Transverse colon (tissue), 4 donors: ENCODE measurements around the gene TBX5. TPM values are rescaled to one million over a fixed set of nuclear protein-coding genes. Genes with fewer than 3 reads are reported as not detected.

Source experiments
- DNase-seq: peaks from one replicate; pipeline ENCODE4 v3.0.0-alpha.2; 2019
- H3K27ac ChIP-seq, 4 donors: fragments of 200-600 bp; sonication (generic); 2 replicates each; pipeline ENCODE4 v1.5.1; 2016 to 2018; ENCODE audit warnings: inconsistent platforms in 4 of 4
- H3K27me3 ChIP-seq: fragments of 200-600 bp; sonication (generic); 2 replicates; pipeline ENCODE4 v1.5.1; 2017; ENCODE audit warnings: inconsistent platforms
- H3K36me3 ChIP-seq, 4 donors: fragments of 200-600 bp; sonication (generic); 2 replicates each; pipeline ENCODE4 v1.5.1; 2017 to 2019; ENCODE audit warnings: inconsistent platforms in 4 of 4
- H3K4me1 ChIP-seq, 4 donors: fragments of 200-600 bp; sonication (generic); 2 replicates each; pipeline ENCODE4 v1.5.1; 2017 to 2020; ENCODE audit warnings: inconsistent platforms in 4 of 4
- H3K4me3 ChIP-seq, 4 donors: fragments of 200-600 bp; sonication (generic); 1 replicate in 1 of 4; 2 replicates in 3 of 4; pipeline versions ENCODE4 v1.5.1 to v1.6.1; 2017 to 2019; ENCODE audit warnings: inconsistent platforms in 4 of 4
- H3K9me3 ChIP-seq, 2 donors: fragments of 200-600 bp; sonication (generic); 2 replicates each; pipeline ENCODE4 v1.5.1; 2017 to 2019; ENCODE audit warnings: inconsistent platforms in 2 of 2
- CTCF ChIP-seq, 5 experiments: fragments of 200-600 bp in 3 of 5; fragments of 450-650 bp in 2 of 5; sonication (generic) in 3 of 5; IDR thresholded peaks; 1 replicate in 2 of 5; 2 replicates in 3 of 5; pipeline ENCODE4 v1.5.1; 2016 to 2017; ENCODE audit warnings: antibody characterized with exemption in 5 of 5, inconsistent platforms in 3 of 5, mild to moderate bottlenecking in 2 of 5, moderate library complexity in 1 of 5
- EP300 ChIP-seq: sonication (generic); formaldehyde crosslinking; IDR thresholded peaks from one replicate; pipeline ENCODE4 v1.6.1; 2017; ENCODE audit warnings: antibody characterized with exemption, low read depth
- POLR2A ChIP-seq: fragments of 450-650 bp; IDR thresholded peaks from one replicate; pipeline ENCODE4 v1.6.1; 2016; ENCODE audit warnings: antibody characterized with exemption, mild to moderate bottlenecking, moderate library complexity
- POLR2AphosphoS5 ChIP-seq, 3 donors: sonication (generic); formaldehyde crosslinking; IDR thresholded peaks; one replicate each; pipeline ENCODE4 v1.6.1; 2016; ENCODE audit warnings: antibody characterized with exemption in 3 of 3
- WGBS, 2 donors: methylation state at CpG; one replicate each; pipeline ENCODE4 v1.1.5; 2018; ENCODE audit warnings: low coverage in 1 of 2; 5-methylcytosine and 5-hydroxymethylcytosine counted together
- in situ Hi-C, 4 donors: fragments of 200-750 bp; cut with MboI; loops; one replicate each; pipeline versions ENCODE4 v1.15.0 to v1.15.1; 2017; ENCODE audit warnings: low sequenced_read_pairs in 3 of 4, low pct_ligation_motif_present in 1 of 4, low pct_unique_long_range_greater_than_20kb in 1 of 4
- intact Hi-C: fragments of 100-400 bp; cut with DNase I; formaldehyde crosslinking; loops from one replicate; pipeline ENCODE4 v1.15.1; 2023; ENCODE audit warnings: low total_unique reads
- total RNA-seq, 4 donors: library from RNA; depleted of rRNA; stranded (reverse); fragments of >200 nt; gene quantifications; one replicate each; pipeline ENCODE4 v1.1.0, GENCODE V29; 2016

TBX5 gene
- total RNA-seq, 4 donors from 2014 or later: not detected

GRCh38 chr12:114402084-114402717, 3.7 kb downstream of the TBX5 start:
- no peak for DNase-seq
- H3K4me1 ChIP-seq: peaks cover 0 to 8% (median 0%) of the 10 kb centered on the region in 4 donors
- WGBS, 2 donors: 18 to 22% methylated on average over 5 of the region's 5 CpGs
- no peak for TF ChIP-seq EP300
- H3K4me3 ChIP-seq: no peak overlapping the region
- H3K27ac ChIP-seq: no peak overlapping the region
- intact Hi-C loops: no loop called here
- H3K36me3 ChIP-seq: no peaks in the 10 kb centered on the region
- peaks cover 100% of the 10 kb centered on the region for H3K27me3 ChIP-seq
- no peaks in the 10 kb centered on the region for H3K9me3 ChIP-seq
- in situ Hi-C loops: no loop called here

- Histone ChIP-seq H3K36me3 (no peaks in the 10 kb centered on the region), H3K9me3 (no peaks in the 10 kb centered on the region), H3K4me1 (peaks cover 0 to 8% (median 0%) of the 10 kb centered on the region in 4 donors), H3K27ac (no peak overlapping the region), H3K4me3 (no peak overlapping the region), H3K27me3 (peaks cover 100% of the 10 kb centered on the region)
- WGBS, 2 donors: 10 to 11% methylated on average over 4 to 10 of the region's 10 CpGs
- no peak for TF ChIP-seq POLR2AphosphoS5 (IDR thresholded peaks at IDR 0.05)
- TF ChIP-seq POLR2A: no peak
- no peak for TF ChIP-seq EP300
- TF ChIP-seq CTCF (IDR thresholded peaks at IDR 0.05): no peak
- intact Hi-C loops (no loop called here), in situ Hi-C loops (no loop called here)
- DNase-seq: no peak
Measured at GRCh38 chr12:114401328-114402083, 4.4 kb downstream of the TBX5 start.

- WGBS, 2 donors: 9% methylated on average over 25 of the region's 25 CpGs; no CpG with 5 or more reads in 1 of the 2 donors
- H3K9me3 ChIP-seq: no peaks in the 10 kb centered on the region
- peaks cover 0 to 8% (median 0%) of the 10 kb centered on the region in 4 donors for H3K4me1 ChIP-seq
- no peaks in the 10 kb centered on the region for H3K36me3 ChIP-seq
- intact Hi-C loops: no loop called here
- in situ Hi-C loops: no loop called here
- TF ChIP-seq POLR2A (no peak), CTCF (IDR thresholded peaks at IDR 0.05) (no peak), POLR2AphosphoS5 (IDR thresholded peaks at IDR 0.05) (no peak), EP300 (no peak)
- peaks cover 100% of the 10 kb centered on the region for H3K27me3 ChIP-seq
- H3K4me3 ChIP-seq: no peak overlapping the region
- no peak overlapping the region for H3K27ac ChIP-seq
- no peak for DNase-seq
Measured at GRCh38 chr12:114400925-114401324, 5.0 kb downstream of the TBX5 start.

GRCh38 chr12:114400361-114400811, 5.6 kb downstream of the TBX5 start:
- no peak overlapping the region for H3K27ac ChIP-seq
- no peak overlapping the region for H3K4me3 ChIP-seq
- no peaks in the 10 kb centered on the region for H3K9me3 ChIP-seq
- WGBS, 2 donors: 18 to 24% methylated on average over 6 to 31 of the region's 31 CpGs
- H3K4me1 ChIP-seq: peaks cover 0 to 5% (median 0%) of the 10 kb centered on the region in 4 donors
- no peaks in the 10 kb centered on the region for H3K36me3 ChIP-seq
- in situ Hi-C loops: no loop called here
- no peak for TF ChIP-seq EP300
- no peak for TF ChIP-seq POLR2AphosphoS5 (IDR thresholded peaks at IDR 0.05)
- no peak for TF ChIP-seq POLR2A
- no peak for TF ChIP-seq CTCF (IDR thresholded peaks at IDR 0.05)
- intact Hi-C loops: no loop called here
- peaks cover 100% of the 10 kb centered on the region for H3K27me3 ChIP-seq
- DNase-seq: no peak
